Right kidney (tissue), 9 donors: Measurements from ENCODE around the gene TMPRSS13.
"Not testable (repeated sequence)": the region's sequence is repeated elsewhere in the genome, so short reads cannot be mapped to it uniquely, and the experiment has no call there.

ENCODE experiments used
- DNase-seq: peaks from one replicate; pipeline ENCODE4 v3.0.0-alpha.2; 2016
- long read RNA-seq, 8 donors: transcript quantifications; one replicate each; lab custom pipeline, GENCODE V29; 2026

TMPRSS13 gene
- long read RNA-seq, donor 1, result 0 reads
- long read RNA-seq, donor 2, result 0 reads
- long read RNA-seq, donor 3, result 0 reads
- long read RNA-seq, donor 4, result 0 reads
- long read RNA-seq, donor 5, result 0 reads
- long read RNA-seq, donor 6, result 0 reads
- long read RNA-seq, donor 7, result 0 reads
- long read RNA-seq, donor 8, result 0 reads

- DNase-seq, result no peak
These were observed at the start of gene TMPRSS13 for GRCh38 chr11:117929142-117929915. Gene TMPRSS13 (minus strand): TSS chr11:117929402. CDS start chr11:117929307, 95 bp downstream.

GRCh38 chr11:117978991-117979390 lies 49.8 kb upstream of the TMPRSS13 start:
- DNase-seq, result no peak

DNA sequence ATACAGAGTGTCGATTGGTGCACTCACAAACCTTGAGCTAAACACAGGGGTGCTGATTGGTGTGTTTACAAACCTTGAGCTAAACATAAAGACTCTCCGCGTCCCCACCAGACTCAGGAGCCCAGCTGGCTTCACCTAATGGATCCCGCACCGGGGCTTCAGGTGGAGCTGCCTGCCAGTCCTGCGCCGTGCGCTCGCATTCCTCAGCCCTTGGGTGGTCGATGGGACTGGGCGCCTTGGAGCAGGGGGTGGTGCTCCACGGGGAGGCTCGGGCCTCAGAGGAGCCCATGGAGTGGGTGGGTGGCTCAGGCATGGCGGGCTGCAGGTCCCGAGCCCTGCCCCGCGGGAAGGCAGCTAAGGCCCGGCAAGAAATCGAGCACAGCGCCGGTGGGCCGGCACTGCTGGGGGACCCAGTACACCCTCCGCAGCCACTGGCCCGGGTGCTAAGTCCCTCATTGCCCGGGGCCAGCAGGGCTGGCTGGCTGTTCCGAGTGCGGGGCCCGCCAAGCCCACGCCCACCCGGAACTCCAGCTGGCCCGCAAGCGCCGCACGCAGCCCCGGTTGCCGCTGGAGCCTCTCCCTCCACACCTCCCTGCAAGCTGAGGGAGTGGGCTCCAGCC lies 49.2 kb upstream of the TMPRSS13 start:
- DNase-seq, result not testable (repeated sequence)

GRCh38 chr11:117977612-117978264 lies 48.5 kb upstream of the TMPRSS13 start:
- DNase-seq, result not testable (repeated sequence)

- no peak for DNase-seq
These were observed 47.8 kb upstream of the TMPRSS13 start for GRCh38 chr11:117977029-117977428.

DNA sequence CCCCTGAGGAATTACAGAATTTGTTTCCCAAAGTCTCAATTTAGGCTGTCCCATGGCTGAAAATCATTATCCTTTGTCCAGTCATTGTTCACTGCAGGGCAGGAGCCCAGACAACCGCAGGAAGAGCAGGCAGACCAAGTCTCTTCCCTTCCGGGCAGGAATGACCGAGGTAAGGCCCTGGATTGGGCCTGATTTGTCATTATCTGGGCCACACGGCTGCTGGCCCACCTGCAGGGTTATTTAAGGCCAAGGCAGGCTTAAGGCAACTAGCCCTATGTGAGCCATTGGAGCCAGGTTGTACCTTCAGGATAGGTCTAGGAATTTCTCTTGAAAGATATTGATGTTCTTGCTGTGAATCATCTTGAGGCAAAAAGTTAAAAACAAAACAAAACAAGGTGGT lies 47.2 kb upstream of the TMPRSS13 start:
- no peak for DNase-seq

GRCh38 chr11:117973503-117973860 lies 44.3 kb upstream of the TMPRSS13 start:
- DNase-seq, result no peak

- DNase-seq, result peak; percentile 23
These were observed 43.7 kb upstream of the TMPRSS13 start for GRCh38 chr11:117972629-117973502.

GRCh38 chr11:117972044-117972443 lies 42.8 kb upstream of the TMPRSS13 start:
- peak; percentile 7 for DNase-seq

- DNase-seq, result no peak
These were observed 41.3 kb upstream of the TMPRSS13 start for GRCh38 chr11:117970400-117971024.

DNA sequence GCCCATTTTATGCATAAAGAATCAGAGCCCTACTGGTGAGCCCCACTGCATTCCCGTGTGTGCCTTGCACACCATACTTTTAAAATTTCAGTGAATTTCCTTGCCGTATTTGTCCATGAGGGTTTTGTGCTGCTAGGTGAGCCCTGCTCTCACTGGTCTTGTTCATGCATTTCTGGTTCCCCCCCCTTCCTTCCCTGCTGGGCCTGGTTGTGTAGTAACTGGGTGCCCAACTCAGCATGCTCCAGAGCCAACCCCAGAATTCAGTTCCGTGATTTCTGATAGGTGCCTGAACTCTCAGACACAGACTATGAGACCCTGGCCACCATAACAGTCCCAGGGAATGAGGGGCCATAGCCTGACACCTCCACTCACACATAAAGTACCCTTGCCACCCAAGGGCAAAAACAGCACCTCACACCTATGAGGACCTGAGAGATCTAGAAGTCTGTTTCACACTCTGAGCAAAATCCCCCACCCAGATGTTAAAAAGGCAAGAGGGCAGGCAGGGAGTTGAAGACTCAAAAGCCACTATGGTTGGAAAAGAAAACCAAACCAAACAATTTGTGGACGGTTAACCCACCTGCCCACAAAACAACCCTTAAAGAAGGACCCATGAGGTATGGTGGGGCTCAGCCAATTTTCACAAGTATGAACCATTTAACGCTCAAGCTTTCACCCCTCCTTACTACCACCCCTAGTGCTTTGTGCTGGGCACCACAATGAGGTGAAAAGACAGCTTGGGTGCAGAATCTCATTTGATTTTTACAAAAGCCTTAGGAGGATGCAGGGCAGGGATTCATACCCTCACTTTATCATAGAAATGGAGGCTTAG lies 40.2 kb upstream of the TMPRSS13 start:
- DNase-seq, result no peak

- no peak for DNase-seq
These were observed 37.7 kb upstream of the TMPRSS13 start for GRCh38 chr11:117966908-117967307.

DNA sequence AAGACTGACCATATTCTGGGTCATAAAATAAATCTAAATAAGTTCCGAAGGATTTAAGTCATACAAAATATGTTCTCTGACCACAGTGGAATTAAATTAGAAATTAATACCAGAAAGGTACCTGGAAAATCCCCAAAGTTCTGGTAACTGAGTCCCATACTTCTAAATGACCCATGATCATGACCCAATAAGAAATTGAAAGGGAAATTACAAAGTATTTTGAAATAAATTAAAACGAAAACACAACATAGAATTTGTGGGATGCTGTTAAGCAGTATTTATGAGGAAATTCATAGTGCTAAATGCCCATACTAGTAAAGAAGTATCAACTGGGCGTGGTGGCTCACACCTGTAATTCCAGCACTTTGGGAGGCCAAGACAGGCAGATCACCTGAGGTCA lies 33.6 kb upstream of the TMPRSS13 start:
- no peak for DNase-seq

GRCh38 chr11:117961896-117962295 lies 32.7 kb upstream of the TMPRSS13 start:
- DNase-seq, result no peak

DNA sequence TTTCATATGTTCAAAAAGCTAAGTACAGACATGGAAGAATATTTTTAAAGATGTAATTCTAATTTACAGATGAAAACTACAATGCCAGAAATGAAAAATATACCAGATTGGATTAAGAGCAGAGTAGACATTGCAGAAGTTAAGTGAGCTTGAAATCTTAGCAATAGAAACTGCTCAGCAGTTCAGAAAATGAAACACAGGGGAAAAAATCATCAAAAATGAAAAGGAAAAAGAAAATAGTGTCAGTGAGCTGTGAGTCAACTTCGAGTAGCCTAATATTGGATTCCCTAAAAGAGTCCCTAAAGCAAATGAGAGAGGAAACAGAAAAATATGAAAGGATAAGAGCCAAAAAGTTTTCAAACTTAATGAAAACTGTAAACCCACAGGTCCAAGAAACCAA lies 31.2 kb upstream of the TMPRSS13 start:
- no peak for DNase-seq

GRCh38 chr11:117959438-117960149 lies 30.4 kb upstream of the TMPRSS13 start:
- no peak for DNase-seq

GRCh38 chr11:117958949-117959348 lies 29.7 kb upstream of the TMPRSS13 start:
- DNase-seq, result no peak

DNA sequence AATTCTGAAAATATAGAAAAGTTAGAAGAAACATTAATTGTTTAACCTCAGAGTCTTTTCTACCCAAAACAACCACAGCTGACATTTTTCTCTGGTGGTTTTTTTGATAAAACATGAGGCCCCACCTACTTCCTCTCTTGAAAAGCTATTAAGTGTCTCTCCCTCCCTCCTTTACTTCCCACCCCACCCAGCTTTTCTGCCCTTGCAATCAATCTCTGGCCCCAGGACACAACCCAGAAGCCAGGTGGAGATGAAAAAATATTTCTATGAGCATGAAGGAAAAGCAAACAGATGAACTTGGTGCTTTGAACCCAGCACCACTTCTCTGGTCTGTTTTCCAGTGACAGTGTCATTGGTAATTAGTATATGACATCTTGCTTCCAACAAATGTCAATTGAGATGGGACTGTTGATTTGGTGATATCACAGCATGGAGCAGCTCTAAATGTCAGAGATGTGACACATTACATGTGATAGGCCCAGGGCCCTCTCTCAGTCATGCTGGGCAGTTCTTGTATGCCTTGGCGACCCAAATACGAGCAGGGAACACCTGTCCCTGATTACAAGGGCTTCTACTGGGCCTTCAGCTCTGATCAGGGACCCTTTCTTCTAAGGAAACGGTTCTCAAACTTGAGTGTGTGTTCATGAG lies 23.9 kb upstream of the TMPRSS13 start:
- no peak for DNase-seq
